Measurements from ENCODE around the gene CDC7. TPM values are rescaled to one million over a fixed set of nuclear protein-coding genes. Genes with fewer than 3 reads are reported as not detected.

The CDC7 gene
- total and polyA plus RNA-seq, 2 experiments from 2014 or later: 26.6 to 44.0 TPM

- no peaks in the 10 kb centered on the region for H3K79me2 ChIP-seq (replicated peaks; ENCODE audit: insufficient read depth)
- no peak for DNase-seq (ENCODE audit: low spot score)
- TF ChIP-seq EZH2phosphoT487 (IDR thresholded peaks at IDR 0.05; ENCODE audit: unreplicated experiment) (no peak), ZNF114 (CRISPR knock-in tag; IDR thresholded peaks at IDR 0.05) (no peak), CREB1 (CRISPR knock-in tag; IDR thresholded peaks at IDR 0.05; ENCODE audit: low read depth) (no peak), POLR2AphosphoS5 (IDR thresholded peaks at IDR 0.05; ENCODE audit: low read depth) (no peak), ETS1 (IDR thresholded peaks at IDR 0.05) (no peak), STAT1 (IDR thresholded peaks at IDR 0.05; ENCODE audit: unreplicated experiment) (no peak), ZNF331 (CRISPR knock-in tag; IDR thresholded peaks at IDR 0.05; ENCODE audit: low read depth) (no peak), EZH2 (IDR thresholded peaks at IDR 0.05; ENCODE audit: low read depth, unreplicated experiment) (no peak), NANOG (IDR thresholded peaks at IDR 0.05; ENCODE audit: borderline replicate concordance) (no peak), JUNB (IDR thresholded peaks at IDR 0.05; ENCODE audit: unreplicated experiment) (no peak)
- TF ChIP-seq, protein P1, sequence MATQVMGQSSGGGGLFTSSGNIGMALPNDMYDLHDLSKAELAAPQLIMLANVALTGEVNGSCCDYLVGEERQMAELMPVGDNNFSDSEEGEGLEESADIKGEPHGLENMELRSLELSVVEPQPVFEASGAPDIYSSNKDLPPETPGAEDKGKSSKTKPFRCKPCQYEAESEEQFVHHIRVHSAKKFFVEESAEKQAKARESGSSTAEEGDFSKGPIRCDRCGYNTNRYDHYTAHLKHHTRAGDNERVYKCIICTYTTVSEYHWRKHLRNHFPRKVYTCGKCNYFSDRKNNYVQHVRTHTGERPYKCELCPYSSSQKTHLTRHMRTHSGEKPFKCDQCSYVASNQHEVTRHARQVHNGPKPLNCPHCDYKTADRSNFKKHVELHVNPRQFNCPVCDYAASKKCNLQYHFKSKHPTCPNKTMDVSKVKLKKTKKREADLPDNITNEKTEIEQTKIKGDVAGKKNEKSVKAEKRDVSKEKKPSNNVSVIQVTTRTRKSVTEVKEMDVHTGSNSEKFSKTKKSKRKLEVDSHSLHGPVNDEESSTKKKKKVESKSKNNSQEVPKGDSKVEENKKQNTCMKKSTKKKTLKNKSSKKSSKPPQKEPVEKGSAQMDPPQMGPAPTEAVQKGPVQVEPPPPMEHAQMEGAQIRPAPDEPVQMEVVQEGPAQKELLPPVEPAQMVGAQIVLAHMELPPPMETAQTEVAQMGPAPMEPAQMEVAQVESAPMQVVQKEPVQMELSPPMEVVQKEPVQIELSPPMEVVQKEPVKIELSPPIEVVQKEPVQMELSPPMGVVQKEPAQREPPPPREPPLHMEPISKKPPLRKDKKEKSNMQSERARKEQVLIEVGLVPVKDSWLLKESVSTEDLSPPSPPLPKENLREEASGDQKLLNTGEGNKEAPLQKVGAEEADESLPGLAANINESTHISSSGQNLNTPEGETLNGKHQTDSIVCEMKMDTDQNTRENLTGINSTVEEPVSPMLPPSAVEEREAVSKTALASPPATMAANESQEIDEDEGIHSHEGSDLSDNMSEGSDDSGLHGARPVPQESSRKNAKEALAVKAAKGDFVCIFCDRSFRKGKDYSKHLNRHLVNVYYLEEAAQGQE (IDR thresholded peaks at IDR 0.05; ENCODE audit: unreplicated experiment): no peak
- TF ChIP-seq, protein P2, sequence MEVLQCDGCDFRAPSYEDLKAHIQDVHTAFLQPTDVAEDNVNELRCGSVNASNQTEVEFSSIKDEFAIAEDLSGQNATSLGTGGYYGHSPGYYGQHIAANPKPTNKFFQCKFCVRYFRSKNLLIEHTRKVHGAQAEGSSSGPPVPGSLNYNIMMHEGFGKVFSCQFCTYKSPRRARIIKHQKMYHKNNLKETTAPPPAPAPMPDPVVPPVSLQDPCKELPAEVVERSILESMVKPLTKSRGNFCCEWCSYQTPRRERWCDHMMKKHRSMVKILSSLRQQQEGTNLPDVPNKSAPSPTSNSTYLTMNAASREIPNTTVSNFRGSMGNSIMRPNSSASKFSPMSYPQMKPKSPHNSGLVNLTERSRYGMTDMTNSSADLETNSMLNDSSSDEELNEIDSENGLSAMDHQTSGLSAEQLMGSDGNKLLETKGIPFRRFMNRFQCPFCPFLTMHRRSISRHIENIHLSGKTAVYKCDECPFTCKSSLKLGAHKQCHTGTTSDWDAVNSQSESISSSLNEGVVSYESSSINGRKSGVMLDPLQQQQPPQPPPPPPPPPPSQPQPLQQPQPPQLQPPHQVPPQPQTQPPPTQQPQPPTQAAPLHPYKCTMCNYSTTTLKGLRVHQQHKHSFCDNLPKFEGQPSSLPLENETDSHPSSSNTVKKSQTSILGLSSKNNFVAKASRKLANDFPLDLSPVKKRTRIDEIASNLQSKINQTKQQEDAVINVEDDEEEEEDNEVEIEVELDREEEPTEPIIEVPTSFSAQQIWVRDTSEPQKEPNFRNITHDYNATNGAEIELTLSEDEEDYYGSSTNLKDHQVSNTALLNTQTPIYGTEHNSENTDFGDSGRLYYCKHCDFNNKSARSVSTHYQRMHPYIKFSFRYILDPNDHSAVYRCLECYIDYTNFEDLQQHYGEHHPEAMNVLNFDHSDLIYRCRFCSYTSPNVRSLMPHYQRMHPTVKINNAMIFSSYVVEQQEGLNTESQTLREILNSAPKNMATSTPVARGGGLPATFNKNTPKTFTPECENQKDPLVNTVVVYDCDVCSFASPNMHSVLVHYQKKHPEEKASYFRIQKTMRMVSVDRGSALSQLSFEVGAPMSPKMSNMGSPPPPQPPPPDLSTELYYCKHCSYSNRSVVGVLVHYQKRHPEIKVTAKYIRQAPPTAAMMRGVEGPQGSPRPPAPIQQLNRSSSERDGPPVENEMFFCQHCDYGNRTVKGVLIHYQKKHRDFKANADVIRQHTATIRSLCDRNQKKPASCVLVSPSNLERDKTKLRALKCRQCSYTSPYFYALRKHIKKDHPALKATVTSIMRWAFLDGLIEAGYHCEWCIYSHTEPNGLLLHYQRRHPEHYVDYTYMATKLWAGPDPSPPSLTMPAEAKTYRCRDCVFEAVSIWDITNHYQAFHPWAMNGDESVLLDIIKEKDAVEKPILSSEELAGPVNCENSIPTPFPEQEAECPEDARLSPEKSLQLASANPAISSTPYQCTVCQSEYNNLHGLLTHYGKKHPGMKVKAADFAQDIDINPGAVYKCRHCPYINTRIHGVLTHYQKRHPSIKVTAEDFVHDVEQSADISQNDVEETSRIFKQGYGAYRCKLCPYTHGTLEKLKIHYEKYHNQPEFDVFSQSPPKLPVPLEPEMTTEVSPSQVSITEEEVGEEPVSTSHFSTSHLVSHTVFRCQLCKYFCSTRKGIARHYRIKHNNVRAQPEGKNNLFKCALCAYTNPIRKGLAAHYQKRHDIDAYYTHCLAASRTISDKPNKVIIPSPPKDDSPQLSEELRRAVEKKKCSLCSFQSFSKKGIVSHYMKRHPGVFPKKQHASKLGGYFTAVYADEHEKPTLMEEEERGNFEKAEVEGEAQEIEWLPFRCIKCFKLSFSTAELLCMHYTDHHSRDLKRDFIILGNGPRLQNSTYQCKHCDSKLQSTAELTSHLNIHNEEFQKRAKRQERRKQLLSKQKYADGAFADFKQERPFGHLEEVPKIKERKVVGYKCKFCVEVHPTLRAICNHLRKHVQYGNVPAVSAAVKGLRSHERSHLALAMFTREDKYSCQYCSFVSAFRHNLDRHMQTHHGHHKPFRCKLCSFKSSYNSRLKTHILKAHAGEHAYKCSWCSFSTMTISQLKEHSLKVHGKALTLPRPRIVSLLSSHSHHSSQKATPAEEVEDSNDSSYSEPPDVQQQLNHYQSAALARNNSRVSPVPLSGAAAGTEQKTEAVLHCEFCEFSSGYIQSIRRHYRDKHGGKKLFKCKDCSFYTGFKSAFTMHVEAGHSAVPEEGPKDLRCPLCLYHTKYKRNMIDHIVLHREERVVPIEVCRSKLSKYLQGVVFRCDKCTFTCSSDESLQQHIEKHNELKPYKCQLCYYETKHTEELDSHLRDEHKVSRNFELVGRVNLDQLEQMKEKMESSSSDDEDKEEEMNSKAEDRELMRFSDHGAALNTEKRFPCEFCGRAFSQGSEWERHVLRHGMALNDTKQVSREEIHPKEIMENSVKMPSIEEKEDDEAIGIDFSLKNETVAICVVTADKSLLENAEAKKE (CRISPR knock-in tag; IDR thresholded peaks at IDR 0.05): no peak
- TF ChIP-seq, protein P3, sequence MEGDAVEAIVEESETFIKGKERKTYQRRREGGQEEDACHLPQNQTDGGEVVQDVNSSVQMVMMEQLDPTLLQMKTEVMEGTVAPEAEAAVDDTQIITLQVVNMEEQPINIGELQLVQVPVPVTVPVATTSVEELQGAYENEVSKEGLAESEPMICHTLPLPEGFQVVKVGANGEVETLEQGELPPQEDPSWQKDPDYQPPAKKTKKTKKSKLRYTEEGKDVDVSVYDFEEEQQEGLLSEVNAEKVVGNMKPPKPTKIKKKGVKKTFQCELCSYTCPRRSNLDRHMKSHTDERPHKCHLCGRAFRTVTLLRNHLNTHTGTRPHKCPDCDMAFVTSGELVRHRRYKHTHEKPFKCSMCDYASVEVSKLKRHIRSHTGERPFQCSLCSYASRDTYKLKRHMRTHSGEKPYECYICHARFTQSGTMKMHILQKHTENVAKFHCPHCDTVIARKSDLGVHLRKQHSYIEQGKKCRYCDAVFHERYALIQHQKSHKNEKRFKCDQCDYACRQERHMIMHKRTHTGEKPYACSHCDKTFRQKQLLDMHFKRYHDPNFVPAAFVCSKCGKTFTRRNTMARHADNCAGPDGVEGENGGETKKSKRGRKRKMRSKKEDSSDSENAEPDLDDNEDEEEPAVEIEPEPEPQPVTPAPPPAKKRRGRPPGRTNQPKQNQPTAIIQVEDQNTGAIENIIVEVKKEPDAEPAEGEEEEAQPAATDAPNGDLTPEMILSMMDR (conservative IDR thresholded peaks at IDR 0.05; ENCODE audit: low read depth in 2 of 2): no peak
- H3K4me1 ChIP-seq (ENCODE audit: insufficient read depth): no peaks in the 10 kb centered on the region
- H4K20me1 ChIP-seq (replicated peaks; ENCODE audit: insufficient read depth): no peaks in the 10 kb centered on the region
- Mint-ChIP-seq H3K27me3 (ENCODE audit: insufficient read depth, low read depth, poor library complexity) (no peaks in the 10 kb centered on the region), H3K9me3 (no peaks in the 10 kb centered on the region), H3K27ac (no peak overlapping the region), H3K4me1 (no peaks in the 10 kb centered on the region), H3K4me3 (no peak overlapping the region), H3K36me3 (ENCODE audit: low read depth) (peaks cover under 1% of the 10 kb centered on the region)
- no peak overlapping the region for H3K4me2 ChIP-seq
- no peak for ATAC-seq
- H3K27ac ChIP-seq (ENCODE audit: low read depth): no peak overlapping the region
- H3F3A ChIP-seq (replicated peaks; ENCODE audit: low read depth): no peaks in the 10 kb centered on the region
- H3K4me3 ChIP-seq: no peak overlapping the region
- H3K9me2 ChIP-seq (ENCODE audit: insufficient read depth): no peaks in the 10 kb centered on the region
- no peaks in the 10 kb centered on the region; the same call in 1 of the 2 replicates for H3K36me3 ChIP-seq (ENCODE audit: insufficient read depth)
- no peak overlapping the region for H2AFZ ChIP-seq
- no peaks in the 10 kb centered on the region for H3K27me3 ChIP-seq (ENCODE audit: insufficient read depth)
Observed at GRCh38 chr1:91523482-91523881, 22.8 kb downstream of the CDC7 start.
